WTC11 (cell line): Measurements from ENCODE around the gene PRPF6. TPM values are rescaled to one million over a fixed set of nuclear protein-coding genes. Genes with fewer than 3 reads are reported as not detected.

Experiments used
- ATAC-seq: fragments of 200-7000 bp; cut with Tn5 transposase; 2 replicates; pipeline ENCODE4 v1.10.0; 2021; ENCODE audit warnings: mild to moderate bottlenecking, moderate library complexity
- CTCF ChIA-PET: fragments of 300-600 bp; sonication (Branson Sonifier 250); formaldehyde crosslinking; loops from one replicate; lab custom pipeline; 2021; ENCODE audit warnings: antibody characterized with exemption; lab: Charles Lee
- POLR2A ChIA-PET: fragments of 350-600 bp; sonication (Branson Sonifier 250); formaldehyde crosslinking; loops from one replicate; lab custom pipeline; 2021; ENCODE audit warnings: antibody characterized with exemption; lab: Charles Lee
- DNase-seq: peaks from one replicate; pipeline ENCODE4 v3.0.0; 2021; ENCODE audit warnings: low spot score
- H3K27ac Mint-ChIP-seq: 2 replicates; pipeline ENCODE4 v1.8.0; 2021; ENCODE audit warnings: mixed read lengths
- H3K27me3 Mint-ChIP-seq: 2 replicates; pipeline ENCODE4 v1.8.0; 2021; ENCODE audit warnings: low read depth, mild to moderate bottlenecking, moderate library complexity, mixed read lengths
- H3K36me3 Mint-ChIP-seq: 2 replicates; pipeline ENCODE4 v1.8.0; 2021; ENCODE audit warnings: mixed read lengths
- H3K4me1 Mint-ChIP-seq: 2 replicates; pipeline ENCODE4 v1.8.0; 2022; ENCODE audit warnings: mixed read lengths
- H3K4me3 Mint-ChIP-seq: 2 replicates; pipeline ENCODE4 v1.8.0; 2021; ENCODE audit warnings: mild to moderate bottlenecking, moderate library complexity, mixed read lengths
- H3K9me3 Mint-ChIP-seq: 2 replicates; pipeline ENCODE4 v1.8.0; 2021; ENCODE audit warnings: mixed read lengths
- ATF1 ChIP-seq: sonication (generic); formaldehyde crosslinking; IDR thresholded peaks from 2 replicates; pipeline ENCODE4 v1.8.1; 2023; ENCODE audit warnings: mild to moderate bottlenecking, moderate library complexity, missing genetic modification reagents
- CREB1 ChIP-seq: sonication (generic); formaldehyde crosslinking; IDR thresholded peaks from 2 replicates; pipeline ENCODE4 v1.8.0; 2023; ENCODE audit warnings: mild to moderate bottlenecking, missing genetic modification reagents
- ETV6 ChIP-seq: sonication (generic); formaldehyde crosslinking; IDR thresholded peaks from 2 replicates; pipeline ENCODE4 v1.8.1; 2022; ENCODE audit warnings: mild to moderate bottlenecking, missing genetic modification reagents
- GRHL2 ChIP-seq: fragments of 250-450 bp; sonication (Bioruptor Pico); IDR thresholded peaks from 2 replicates; pipeline ENCODE4 v1.8.0; 2022; ENCODE audit warnings: mild to moderate bottlenecking, moderate library complexity; ENCODE audit not compliant: insufficient replicate concordance, severe bottlenecking
- GTF2I ChIP-seq: fragments of 250-450 bp; sonication (Bioruptor Pico); conservative IDR thresholded peaks from 2 replicates; pipeline ENCODE4 v1.4.0; 2021; ENCODE audit warnings: mild to moderate bottlenecking
- HMGA2 ChIP-seq: fragments of 250-450 bp; sonication (Bioruptor Pico); IDR thresholded peaks from 2 replicates; pipeline ENCODE4 v1.4.0; 2021; ENCODE audit warnings: mild to moderate bottlenecking, moderate library complexity
- MYBL2 ChIP-seq: sonication (generic); formaldehyde crosslinking; IDR thresholded peaks from 2 replicates; pipeline ENCODE4 v1.8.1; 2023; ENCODE audit warnings: mild to moderate bottlenecking, moderate library complexity, missing genetic modification reagents
- NR1H2 ChIP-seq: sonication (generic); formaldehyde crosslinking; IDR thresholded peaks from 2 replicates; pipeline ENCODE4 v1.9.0; 2021; ENCODE audit warnings: mild to moderate bottlenecking, moderate library complexity, missing genetic modification reagents
- NR2C2 ChIP-seq: sonication (generic); formaldehyde crosslinking; IDR thresholded peaks from 2 replicates; pipeline ENCODE4 v1.8.0; 2022; ENCODE audit warnings: mild to moderate bottlenecking, missing genetic modification reagents
- SOX15 ChIP-seq: fragments of 250-450 bp; sonication (Bioruptor Pico); IDR thresholded peaks from 2 replicates; pipeline ENCODE4 v1.9.0; 2021; ENCODE audit warnings: mild to moderate bottlenecking
- ZNF396 ChIP-seq: fragments of 250-450 bp; sonication (Bioruptor Pico); IDR thresholded peaks from 2 replicates; pipeline ENCODE4 v1.8.0; 2021; ENCODE audit warnings: mild to moderate bottlenecking, moderate library complexity, borderline replicate concordance
- ZNF416 ChIP-seq: fragments of 250-450 bp; sonication (Bioruptor Pico); IDR thresholded peaks from 2 replicates; pipeline ENCODE4 v1.9.0; 2021; ENCODE audit warnings: mild to moderate bottlenecking, inconsistent platforms
- total RNA-seq: library from RNA; stranded (reverse); gene quantifications from 3 replicates; pipeline ENCODE4 v1.2.3, GENCODE V29; 2021
- TF ChIP-seq, protein P1 (sequence below): sonication (generic); formaldehyde crosslinking; conservative IDR thresholded peaks from 2 replicates; pipeline ENCODE4 v1.8.1; 2022; ENCODE audit warnings: mild to moderate bottlenecking, missing genetic modification reagents
- TF ChIP-seq, protein P2 (sequence below): sonication (generic); formaldehyde crosslinking; IDR thresholded peaks from 2 replicates; pipeline ENCODE4 v1.8.1; 2023; ENCODE audit warnings: mild to moderate bottlenecking, moderate library complexity, missing genetic modification reagents
- TF ChIP-seq, protein P3 (sequence below): sonication (generic); formaldehyde crosslinking; IDR thresholded peaks from 2 replicates; pipeline ENCODE4 v1.8.1; 2023; ENCODE audit warnings: mild to moderate bottlenecking, missing genetic modification reagents
- TF ChIP-seq, protein P4 (sequence below): fragments of 250-450 bp; sonication (Bioruptor Pico); IDR thresholded peaks from 2 replicates; pipeline ENCODE4 v1.9.0; 2021; ENCODE audit warnings: mild to moderate bottlenecking, borderline replicate concordance
- TF ChIP-seq, protein P5 (sequence below): sonication (generic); formaldehyde crosslinking; IDR thresholded peaks from 2 replicates; pipeline ENCODE4 v1.8.0; 2023; ENCODE audit warnings: missing genetic modification reagents
- TF ChIP-seq, protein P6 (sequence below): fragments of 250-450 bp; sonication (Bioruptor Pico); IDR thresholded peaks from 2 replicates; pipeline ENCODE4 v1.9.0; 2021; ENCODE audit warnings: mild to moderate bottlenecking
- TF ChIP-seq, protein P7 (sequence below): sonication (generic); formaldehyde crosslinking; IDR thresholded peaks from 2 replicates; pipeline ENCODE4 v1.8.0; 2022; ENCODE audit warnings: mild to moderate bottlenecking, missing genetic modification reagents

Gene PRPF6
- total RNA-seq, 1 experiment from 2014 or later = 79.4 TPM

DNA sequence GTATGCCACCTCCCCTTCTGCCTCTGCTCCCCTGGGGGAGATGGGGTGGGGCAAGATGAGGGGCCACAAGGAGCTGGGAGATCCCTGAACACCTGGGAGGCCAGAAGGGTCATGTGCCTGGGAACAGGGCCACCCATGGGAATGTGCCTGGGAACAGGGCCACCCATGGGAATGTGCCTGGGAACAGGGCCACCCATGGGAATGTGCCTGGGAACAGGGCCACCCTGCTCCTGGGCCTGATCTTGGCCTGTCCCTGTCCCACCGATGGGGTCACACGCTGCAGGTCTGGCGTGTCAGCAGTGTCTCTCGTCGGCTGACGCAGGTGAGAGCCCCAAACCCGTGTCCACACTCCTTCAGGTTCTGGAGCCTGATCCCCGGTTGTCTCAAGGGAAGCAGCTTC lies 94.0 kb downstream of the PRPF6 start:
- TF ChIP-seq NR2C2 (CRISPR knock-in tag) = no peak
- TF ChIP-seq MYBL2 (CRISPR knock-in tag) = no peak
- TF ChIP-seq, protein P1, sequence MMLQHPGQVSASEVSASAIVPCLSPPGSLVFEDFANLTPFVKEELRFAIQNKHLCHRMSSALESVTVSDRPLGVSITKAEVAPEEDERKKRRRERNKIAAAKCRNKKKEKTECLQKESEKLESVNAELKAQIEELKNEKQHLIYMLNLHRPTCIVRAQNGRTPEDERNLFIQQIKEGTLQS (CRISPR knock-in tag) = no peak
- TF ChIP-seq ZNF396 (CRISPR knock-in tag) = no peak
- no peak for TF ChIP-seq NR1H2 (CRISPR knock-in tag)
- TF ChIP-seq CREB1 = no peak
- no peak for TF ChIP-seq SOX15
- Mint-ChIP-seq H3K27ac (no peak overlapping the region), H3K4me3 (no peak overlapping the region), H3K27me3 (no peaks in the 10 kb centered on the region; the same call in 1 of the 2 replicates), H3K4me1 (peaks cover 9% of the 10 kb centered on the region), H3K9me3 (no peaks in the 10 kb centered on the region), H3K36me3 (no peaks in the 10 kb centered on the region)
- no peak for ATAC-seq
- POLR2A ChIA-PET = no interaction called here
- CTCF ChIA-PET = interaction anchor here (0.7 to 0.9 kb wide), 2 partner anchors 9 to 45 kb away, joined by 3 read pairs; no protein-coding TSS in a partner anchor
- no peak for DNase-seq

DNA sequence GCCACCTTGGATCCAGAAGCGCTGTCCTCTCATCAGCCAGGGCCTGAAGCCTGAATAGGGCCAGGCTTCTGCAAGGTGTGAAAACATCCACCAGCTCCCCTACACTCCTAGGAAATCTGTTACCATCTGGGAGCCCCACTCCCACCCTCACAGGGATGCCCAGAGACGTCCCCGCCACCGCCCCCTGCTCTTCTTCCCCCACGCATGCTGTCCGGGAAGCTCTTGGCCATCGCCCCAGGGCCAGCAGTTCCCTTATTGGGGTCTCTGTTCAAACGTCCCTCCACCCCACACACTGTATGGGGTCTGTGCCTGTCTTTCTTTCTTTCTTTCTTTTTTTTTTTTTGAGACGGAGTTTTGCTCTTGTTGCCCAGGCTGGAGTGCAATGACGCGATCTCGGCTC lies 94.6 kb downstream of the PRPF6 start:
- Mint-ChIP-seq H3K4me1 (peaks cover 9% of the 10 kb centered on the region), H3K27me3 (peaks cover 6% of the 10 kb centered on the region), H3K36me3 (no peaks in the 10 kb centered on the region), H3K27ac (no peak overlapping the region), H3K4me3 (no peak overlapping the region), H3K9me3 (no peaks in the 10 kb centered on the region)
- DNase-seq = no peak
- no peak for ATAC-seq
- ChIA-PET POLR2A (no interaction called here), CTCF (interaction anchor here (0.6 to 0.9 kb wide), 3 partner anchors 8 to 134 kb away, joined by 3 read pairs; no protein-coding TSS in a partner anchor)
- TF ChIP-seq, protein P2, sequence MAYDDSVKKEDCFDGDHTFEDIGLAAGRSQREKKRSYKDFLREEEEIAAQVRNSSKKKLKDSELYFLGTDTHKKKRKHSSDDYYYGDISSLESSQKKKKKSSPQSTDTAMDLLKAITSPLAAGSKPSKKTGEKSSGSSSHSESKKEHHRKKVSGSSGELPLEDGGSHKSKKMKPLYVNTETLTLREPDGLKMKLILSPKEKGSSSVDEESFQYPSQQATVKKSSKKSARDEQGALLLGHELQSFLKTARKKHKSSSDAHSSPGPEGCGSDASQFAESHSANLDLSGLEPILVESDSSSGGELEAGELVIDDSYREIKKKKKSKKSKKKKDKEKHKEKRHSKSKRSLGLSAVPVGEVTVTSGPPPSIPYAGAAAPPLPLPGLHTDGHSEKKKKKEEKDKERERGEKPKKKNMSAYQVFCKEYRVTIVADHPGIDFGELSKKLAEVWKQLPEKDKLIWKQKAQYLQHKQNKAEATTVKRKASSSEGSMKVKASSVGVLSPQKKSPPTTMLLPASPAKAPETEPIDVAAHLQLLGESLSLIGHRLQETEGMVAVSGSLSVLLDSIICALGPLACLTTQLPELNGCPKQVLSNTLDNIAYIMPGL (CRISPR knock-in tag) = no peak
- TF ChIP-seq HMGA2 = no peak
- TF ChIP-seq, protein P3, sequence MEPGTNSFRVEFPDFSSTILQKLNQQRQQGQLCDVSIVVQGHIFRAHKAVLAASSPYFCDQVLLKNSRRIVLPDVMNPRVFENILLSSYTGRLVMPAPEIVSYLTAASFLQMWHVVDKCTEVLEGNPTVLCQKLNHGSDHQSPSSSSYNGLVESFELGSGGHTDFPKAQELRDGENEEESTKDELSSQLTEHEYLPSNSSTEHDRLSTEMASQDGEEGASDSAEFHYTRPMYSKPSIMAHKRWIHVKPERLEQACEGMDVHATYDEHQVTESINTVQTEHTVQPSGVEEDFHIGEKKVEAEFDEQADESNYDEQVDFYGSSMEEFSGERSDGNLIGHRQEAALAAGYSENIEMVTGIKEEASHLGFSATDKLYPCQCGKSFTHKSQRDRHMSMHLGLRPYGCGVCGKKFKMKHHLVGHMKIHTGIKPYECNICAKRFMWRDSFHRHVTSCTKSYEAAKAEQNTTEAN (CRISPR knock-in tag) = no peak
- TF ChIP-seq, protein P4, sequence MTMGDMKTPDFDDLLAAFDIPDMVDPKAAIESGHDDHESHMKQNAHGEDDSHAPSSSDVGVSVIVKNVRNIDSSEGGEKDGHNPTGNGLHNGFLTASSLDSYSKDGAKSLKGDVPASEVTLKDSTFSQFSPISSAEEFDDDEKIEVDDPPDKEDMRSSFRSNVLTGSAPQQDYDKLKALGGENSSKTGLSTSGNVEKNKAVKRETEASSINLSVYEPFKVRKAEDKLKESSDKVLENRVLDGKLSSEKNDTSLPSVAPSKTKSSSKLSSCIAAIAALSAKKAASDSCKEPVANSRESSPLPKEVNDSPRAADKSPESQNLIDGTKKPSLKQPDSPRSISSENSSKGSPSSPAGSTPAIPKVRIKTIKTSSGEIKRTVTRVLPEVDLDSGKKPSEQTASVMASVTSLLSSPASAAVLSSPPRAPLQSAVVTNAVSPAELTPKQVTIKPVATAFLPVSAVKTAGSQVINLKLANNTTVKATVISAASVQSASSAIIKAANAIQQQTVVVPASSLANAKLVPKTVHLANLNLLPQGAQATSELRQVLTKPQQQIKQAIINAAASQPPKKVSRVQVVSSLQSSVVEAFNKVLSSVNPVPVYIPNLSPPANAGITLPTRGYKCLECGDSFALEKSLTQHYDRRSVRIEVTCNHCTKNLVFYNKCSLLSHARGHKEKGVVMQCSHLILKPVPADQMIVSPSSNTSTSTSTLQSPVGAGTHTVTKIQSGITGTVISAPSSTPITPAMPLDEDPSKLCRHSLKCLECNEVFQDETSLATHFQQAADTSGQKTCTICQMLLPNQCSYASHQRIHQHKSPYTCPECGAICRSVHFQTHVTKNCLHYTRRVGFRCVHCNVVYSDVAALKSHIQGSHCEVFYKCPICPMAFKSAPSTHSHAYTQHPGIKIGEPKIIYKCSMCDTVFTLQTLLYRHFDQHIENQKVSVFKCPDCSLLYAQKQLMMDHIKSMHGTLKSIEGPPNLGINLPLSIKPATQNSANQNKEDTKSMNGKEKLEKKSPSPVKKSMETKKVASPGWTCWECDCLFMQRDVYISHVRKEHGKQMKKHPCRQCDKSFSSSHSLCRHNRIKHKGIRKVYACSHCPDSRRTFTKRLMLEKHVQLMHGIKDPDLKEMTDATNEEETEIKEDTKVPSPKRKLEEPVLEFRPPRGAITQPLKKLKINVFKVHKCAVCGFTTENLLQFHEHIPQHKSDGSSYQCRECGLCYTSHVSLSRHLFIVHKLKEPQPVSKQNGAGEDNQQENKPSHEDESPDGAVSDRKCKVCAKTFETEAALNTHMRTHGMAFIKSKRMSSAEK (CRISPR knock-in tag) = no peak
- TF ChIP-seq ETV6 (CRISPR knock-in tag) = no peak
- TF ChIP-seq, protein P5, sequence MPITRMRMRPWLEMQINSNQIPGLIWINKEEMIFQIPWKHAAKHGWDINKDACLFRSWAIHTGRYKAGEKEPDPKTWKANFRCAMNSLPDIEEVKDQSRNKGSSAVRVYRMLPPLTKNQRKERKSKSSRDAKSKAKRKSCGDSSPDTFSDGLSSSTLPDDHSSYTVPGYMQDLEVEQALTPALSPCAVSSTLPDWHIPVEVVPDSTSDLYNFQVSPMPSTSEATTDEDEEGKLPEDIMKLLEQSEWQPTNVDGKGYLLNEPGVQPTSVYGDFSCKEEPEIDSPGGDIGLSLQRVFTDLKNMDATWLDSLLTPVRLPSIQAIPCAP (CRISPR knock-in tag) = no peak
- TF ChIP-seq, protein P6, sequence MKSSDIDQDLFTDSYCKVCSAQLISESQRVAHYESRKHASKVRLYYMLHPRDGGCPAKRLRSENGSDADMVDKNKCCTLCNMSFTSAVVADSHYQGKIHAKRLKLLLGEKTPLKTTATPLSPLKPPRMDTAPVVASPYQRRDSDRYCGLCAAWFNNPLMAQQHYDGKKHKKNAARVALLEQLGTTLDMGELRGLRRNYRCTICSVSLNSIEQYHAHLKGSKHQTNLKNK (CRISPR knock-in tag) = no peak
- no peak for TF ChIP-seq GRHL2
- TF ChIP-seq GTF2I (CRISPR knock-in tag) = no peak
- TF ChIP-seq ATF1 = no peak
- TF ChIP-seq, protein P7, sequence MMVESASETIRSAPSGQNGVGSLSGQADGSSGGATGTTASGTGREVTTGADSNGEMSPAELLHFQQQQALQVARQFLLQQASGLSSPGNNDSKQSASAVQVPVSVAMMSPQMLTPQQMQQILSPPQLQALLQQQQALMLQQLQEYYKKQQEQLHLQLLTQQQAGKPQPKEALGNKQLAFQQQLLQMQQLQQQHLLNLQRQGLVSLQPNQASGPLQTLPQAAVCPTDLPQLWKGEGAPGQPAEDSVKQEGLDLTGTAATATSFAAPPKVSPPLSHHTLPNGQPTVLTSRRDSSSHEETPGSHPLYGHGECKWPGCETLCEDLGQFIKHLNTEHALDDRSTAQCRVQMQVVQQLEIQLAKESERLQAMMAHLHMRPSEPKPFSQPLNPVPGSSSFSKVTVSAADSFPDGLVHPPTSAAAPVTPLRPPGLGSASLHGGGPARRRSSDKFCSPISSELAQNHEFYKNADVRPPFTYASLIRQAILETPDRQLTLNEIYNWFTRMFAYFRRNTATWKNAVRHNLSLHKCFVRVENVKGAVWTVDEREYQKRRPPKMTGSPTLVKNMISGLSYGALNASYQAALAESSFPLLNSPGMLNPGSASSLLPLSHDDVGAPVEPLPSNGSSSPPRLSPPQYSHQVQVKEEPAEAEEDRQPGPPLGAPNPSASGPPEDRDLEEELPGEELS = no peak
- TF ChIP-seq ZNF416 = no peak
